Keratinocyte (primary cell): ENCODE data around the gene RAB43. TPM values are rescaled to one million over a fixed set of nuclear protein-coding genes. Genes with fewer than 3 reads are reported as not detected.
"Not testable (repeated sequence)": the region's sequence is repeated elsewhere in the genome, so short reads cannot be mapped to it uniquely, and the experiment has no call there.

Source experiments
- DNase-seq: peaks from one replicate; pipeline ENCODE4 v3.0.0-alpha.2; 2011; ENCODE audit warnings: low read depth, missing footprints, low spot score
- FAIRE-seq: peaks from 2 replicates; lab custom pipeline; 2011; peaks lifted over from hg19 to GRCh38; lab: Jason Lieb, UNC
- H2AFZ ChIP-seq: 2 replicates; pipeline ENCODE4 v1.6.0; 2012; ENCODE audit warnings: low read length, control low read depth, inconsistent platforms; ENCODE audit not compliant: control insufficient read depth
- H3K27ac ChIP-seq: 2 replicates; pipeline ENCODE4 v1.5.1; 2011; ENCODE audit warnings: low read length; ENCODE audit not compliant: control insufficient read depth, insufficient read depth
- H3K27me3 ChIP-seq: 3 replicates; pipeline ENCODE4 v1.6.0; 2011; ENCODE audit warnings: low read length; ENCODE audit not compliant: control insufficient read depth, insufficient read depth; ENCODE audit errors: extremely low read depth
- H3K36me3 ChIP-seq, 2 experiments: 2 replicates in 1 of 2; 3 replicates in 1 of 2; pipeline ENCODE4 v1.5.1; 2011; ENCODE audit warnings: low read length in 2 of 2, mild to moderate bottlenecking in 1 of 2; ENCODE audit not compliant: control insufficient read depth in 2 of 2, insufficient read depth in 2 of 2; ENCODE audit errors: extremely low read depth in 1 of 2
- H3K4me1 ChIP-seq: 3 replicates; pipeline ENCODE4 v1.5.1; 2011; ENCODE audit warnings: low read length; ENCODE audit not compliant: control insufficient read depth, insufficient read depth; ENCODE audit errors: extremely low read depth
- H3K4me2 ChIP-seq: 3 replicates; pipeline ENCODE4 v1.6.0; 2011; ENCODE audit warnings: low read depth, low read length; ENCODE audit not compliant: control insufficient read depth, insufficient read depth; ENCODE audit errors: extremely low read depth
- H3K4me3 ChIP-seq, 3 experiments: fragments of 200-600 bp in 1 of 3; sonication (generic) in 1 of 3; 2 replicates in 2 of 3; 3 replicates in 1 of 3; pipeline ENCODE4 v1.5.1; 2011 to 2016; ENCODE audit warnings: low read length in 3 of 3, mild to moderate bottlenecking in 3 of 3, control low read depth in 2 of 3, inconsistent platforms in 1 of 3, low read depth in 1 of 3, mixed read lengths in 1 of 3, mixed run types in 1 of 3, moderate library complexity in 1 of 3; ENCODE audit not compliant: control insufficient read depth in 2 of 3, insufficient read depth in 2 of 3; ENCODE audit errors: extremely low read depth in 1 of 3
- H3K79me2 ChIP-seq: 2 replicates; pipeline ENCODE4 v1.6.0; 2012; ENCODE audit warnings: low read length; ENCODE audit not compliant: control insufficient read depth, insufficient read depth
- H3K9ac ChIP-seq: 3 replicates; pipeline ENCODE4 v1.6.0; 2011; ENCODE audit warnings: low read length; ENCODE audit not compliant: control insufficient read depth, insufficient read depth; ENCODE audit errors: extremely low read depth
- H3K9me1 ChIP-seq: 3 replicates; pipeline ENCODE4 v1.6.0; 2011; ENCODE audit warnings: low read length; ENCODE audit not compliant: control insufficient read depth, insufficient read depth; ENCODE audit errors: extremely low read depth
- H3K9me3 ChIP-seq: 2 replicates; pipeline ENCODE4 v1.5.1; 2012; ENCODE audit warnings: low read depth, low read length; ENCODE audit not compliant: control insufficient read depth
- H4K20me1 ChIP-seq: 3 replicates; pipeline ENCODE4 v1.6.0; 2011; ENCODE audit warnings: low read length; ENCODE audit not compliant: control insufficient read depth, insufficient read depth; ENCODE audit errors: extremely low read depth
- CTCF ChIP-seq, 3 experiments: IDR thresholded peaks in 1 of 3; conservative IDR thresholded peaks in 1 of 3; optimal IDR thresholded peaks in 1 of 3; 2 replicates in 2 of 3; 3 replicates in 1 of 3; pipeline versions ENCODE3 to v1.5.1; 2011; ENCODE audit warnings: low read length in 3 of 3, mild to moderate bottlenecking in 3 of 3, moderate library complexity in 2 of 3, control low read depth in 1 of 3, inconsistent platforms in 1 of 3; ENCODE audit not compliant: insufficient read depth in 2 of 3; ENCODE audit errors: extremely low read depth in 1 of 3
- EZH2 ChIP-seq: IDR thresholded peaks from one replicate; pipeline ENCODE4 v1.6.1; 2012; ENCODE audit warnings: inconsistent platforms, mild to moderate bottlenecking, low read length, moderate library complexity
- dilution Hi-C: fragments of 300-500 bp; cut with MboI; formaldehyde crosslinking; loops from one replicate; pipeline ENCODE4 v1.7.0; 2020; ENCODE audit warnings: low sequenced_read_pairs; ENCODE audit not compliant: extremely low pct_ligation_motif_present
- polyA plus RNA-seq, 5 experiments: library from polyadenylated mRNA; depleted of rRNA in 3 of 5; stranded (reverse) in 3 of 5; stranded (forward) in 1 of 5; unstranded in 1 of 5; fragments of >200 nt; gene quantifications; 1 replicate in 1 of 5; 2 replicates in 3 of 5; 3 replicates in 1 of 5; pipeline versions ENCODE4 v1.2.1 to v1.2.3, GENCODE V29; 2011 to 2012; ENCODE audit warnings: missing spikeins in 2 of 5, low read depth in 1 of 5, low replicate concordance in 1 of 5

The RAB43 gene
- polyA plus RNA-seq, 1 donor (not counting 4 experiments of a cell fraction or from before 2014, with no cell fraction given): 8.1 TPM

DNA sequence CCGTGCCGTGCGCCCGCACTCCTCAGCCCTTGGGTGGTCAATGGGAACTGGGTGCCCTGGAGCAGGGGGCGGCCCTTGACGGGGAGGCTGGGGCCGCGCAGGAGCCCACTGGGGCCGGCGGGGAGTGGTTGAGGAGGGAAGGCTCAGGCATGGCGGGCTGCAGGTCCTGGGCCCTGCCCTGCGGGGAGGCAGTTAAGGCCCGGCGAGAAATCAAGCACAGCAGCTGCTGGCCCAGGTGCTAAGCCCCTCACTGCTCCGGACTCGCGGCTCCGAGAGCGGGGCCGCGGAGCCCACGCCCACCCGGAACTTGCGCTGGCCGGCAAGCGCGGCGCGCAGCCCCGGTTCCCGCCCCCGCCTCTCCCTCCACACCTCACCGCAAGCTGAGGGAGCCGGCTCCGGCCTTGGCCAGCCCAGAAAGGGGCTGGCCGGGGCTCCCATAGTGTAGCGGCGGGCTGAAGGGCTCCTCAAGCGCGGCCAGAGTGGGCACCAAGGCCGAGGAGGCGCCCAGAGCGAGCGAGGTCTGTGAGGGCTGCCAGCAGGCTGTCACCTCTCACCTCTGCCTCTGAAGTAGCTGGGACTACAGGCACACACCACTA lies 53.2 kb downstream of the RAB43 start:
- DNase-seq: no peak
- peak overlapping the region; percentile 37 for H3K9ac ChIP-seq
- FAIRE-seq: no peak
- TF ChIP-seq EZH2 (no peak), CTCF (optimal IDR thresholded peaks at IDR 0.05 in 1 of 3, IDR thresholded peaks at IDR 0.05 in 1 of 3, conservative IDR thresholded peaks at IDR 0.05 in 1 of 3; ENCODE audit: extremely low read depth in 1 of 3, insufficient read depth in 2 of 3, low read length in 3 of 3) (no peak)
- no peaks in the 10 kb centered on the region for H3K9me1 ChIP-seq
- H3K36me3 ChIP-seq: no peaks in the 10 kb centered on the region
- H3K4me3 ChIP-seq: peak overlapping the region in 1 of 3 experiments; percentile 11
- H3K4me1 ChIP-seq: no peaks in the 10 kb centered on the region
- peak overlapping the region; percentile 62 for H2AFZ ChIP-seq
- no peak overlapping the region for H3K27ac ChIP-seq
- H3K79me2 ChIP-seq: no peaks in the 10 kb centered on the region
- dilution Hi-C loops: no loop called here
- peak overlapping the region; percentile 32 for H3K4me2 ChIP-seq
- H3K9me3 ChIP-seq: no peaks in the 10 kb centered on the region
- H3K27me3 ChIP-seq: peaks cover 6% of the 10 kb centered on the region
- H4K20me1 ChIP-seq: no peaks in the 10 kb centered on the region

DNA sequence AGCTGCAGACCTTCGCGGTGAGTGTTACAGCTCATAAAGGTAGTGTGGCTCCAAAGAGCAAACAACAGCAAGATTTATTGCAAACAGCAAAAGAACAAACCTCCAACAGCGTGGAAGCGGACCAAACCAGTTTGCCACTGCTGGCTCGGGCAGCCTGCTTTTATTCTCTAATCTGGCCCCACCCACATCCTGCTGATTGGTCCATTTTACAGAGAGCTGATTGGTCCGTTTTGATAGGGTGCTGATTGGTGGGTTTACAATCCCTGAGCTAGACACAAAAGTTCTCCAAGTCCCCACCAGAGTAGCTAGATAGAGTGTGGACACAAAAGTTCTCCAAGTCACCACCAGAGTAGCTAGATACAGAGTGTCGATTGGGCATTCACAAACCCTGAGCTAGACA lies 53.9 kb downstream of the RAB43 start:
- H3K36me3 ChIP-seq, DNase-seq, H4K20me1 ChIP-seq, dilution Hi-C loops, H3K4me3 ChIP-seq, H3K9me1 ChIP-seq, H3K9me3 ChIP-seq, H3K9ac ChIP-seq, H3K27me3 ChIP-seq, H2AFZ ChIP-seq, H3K79me2 ChIP-seq, H3K4me2 ChIP-seq, FAIRE-seq, H3K4me1 ChIP-seq, H3K27ac ChIP-seq: not testable (repeated sequence)

GRCh38 chr3:129065720-129066073 lies 55.9 kb downstream of the RAB43 start:
- H4K20me1 ChIP-seq: no peaks in the 10 kb centered on the region
- no peak overlapping the region for H3K27ac ChIP-seq
- TF ChIP-seq EZH2: no peak
- TF ChIP-seq CTCF (optimal IDR thresholded peaks at IDR 0.05 in 1 of 3, IDR thresholded peaks at IDR 0.05 in 1 of 3, conservative IDR thresholded peaks at IDR 0.05 in 1 of 3; ENCODE audit: extremely low read depth in 1 of 3, insufficient read depth in 2 of 3, low read length in 3 of 3): no peak
- H3K9me1 ChIP-seq: no peaks in the 10 kb centered on the region
- no peak overlapping the region for H3K9ac ChIP-seq
- no peak overlapping the region for H3K4me2 ChIP-seq
- DNase-seq (no peak), FAIRE-seq (no peak)
- no peaks in the 10 kb centered on the region for H3K9me3 ChIP-seq
- no peak overlapping the region for H2AFZ ChIP-seq
- H3K4me3 ChIP-seq: no peak overlapping the region
- H3K4me1 ChIP-seq: no peaks in the 10 kb centered on the region
- dilution Hi-C loops: no loop called here
- H3K27me3 ChIP-seq: no peaks in the 10 kb centered on the region
- H3K79me2 ChIP-seq: no peaks in the 10 kb centered on the region
- no peaks in the 10 kb centered on the region for H3K36me3 ChIP-seq
